Transverse colon (tissue), 3 donors: ENCODE measurements around the gene KRT3.

Experiments used
- CTCF ChIP-seq, 5 experiments: fragments of 200-600 bp in 3 of 5; fragments of 450-650 bp in 2 of 5; sonication (generic) in 3 of 5; IDR thresholded peaks; 1 replicate in 2 of 5; 2 replicates in 3 of 5; pipeline ENCODE4 v1.5.1; 2016 to 2017; ENCODE audit warnings: antibody characterized with exemption in 5 of 5, inconsistent platforms in 3 of 5, mild to moderate bottlenecking in 2 of 5, moderate library complexity in 1 of 5
- POLR2A ChIP-seq: fragments of 450-650 bp; IDR thresholded peaks from one replicate; pipeline ENCODE4 v1.6.1; 2016; ENCODE audit warnings: antibody characterized with exemption, mild to moderate bottlenecking, moderate library complexity

GRCh38 chr12:52767427-52767826 is 28.5 kb downstream of the KRT3 start:
- no peak for TF ChIP-seq CTCF (IDR thresholded peaks at IDR 0.05)
- no peak for TF ChIP-seq POLR2A
